Effector CD8-positive, alpha-beta T cell (primary cell): ENCODE measurements around the gene SEPTIN11.

Source experiments
- DNase-seq: peaks from one replicate; lab custom pipeline; 2025; lab: John Stamatoyannopoulos, UW

Gene SEPTIN11

DNA sequence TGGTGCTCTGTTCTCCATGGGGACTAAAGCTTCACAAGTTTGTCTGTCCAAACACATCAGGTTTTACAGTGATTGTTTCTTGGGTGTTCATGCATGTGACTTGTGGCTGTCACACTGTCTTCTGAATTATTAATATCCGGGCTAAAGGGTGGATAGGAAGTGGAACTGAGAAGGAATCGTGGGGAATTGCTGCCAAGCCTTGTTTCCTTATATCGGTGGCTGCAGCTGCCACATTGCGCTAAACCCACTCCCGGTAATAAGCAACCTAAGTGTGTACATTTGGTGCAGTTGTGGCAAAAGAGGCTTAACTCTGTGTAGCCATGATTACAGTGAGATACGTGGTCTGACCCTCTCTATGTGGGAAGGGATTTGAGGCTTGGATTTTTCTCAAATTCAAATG is 30.7 kb downstream of the SEPTIN11 start:
- DNase-seq = no peak

DNA sequence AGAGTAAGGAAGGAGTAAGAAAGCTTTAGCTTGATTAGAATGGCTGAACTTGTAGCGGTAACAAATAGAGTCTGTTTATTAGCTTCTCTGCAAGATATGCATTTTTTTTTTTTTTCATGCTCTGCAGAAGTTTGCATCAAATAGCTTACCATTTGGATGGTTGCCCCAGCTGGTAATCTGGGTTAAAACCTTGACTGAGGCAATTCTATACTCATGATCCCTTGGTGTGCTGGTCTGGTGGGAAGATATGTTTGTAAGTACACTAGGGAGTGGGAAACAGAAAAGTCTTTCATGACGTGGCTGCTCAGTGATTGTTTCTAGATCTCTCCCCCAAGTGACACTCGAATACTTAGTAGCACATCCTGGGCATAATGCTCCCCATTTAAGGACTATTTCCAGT is 32.1 kb downstream of the SEPTIN11 start:
- DNase-seq = no peak

DNA sequence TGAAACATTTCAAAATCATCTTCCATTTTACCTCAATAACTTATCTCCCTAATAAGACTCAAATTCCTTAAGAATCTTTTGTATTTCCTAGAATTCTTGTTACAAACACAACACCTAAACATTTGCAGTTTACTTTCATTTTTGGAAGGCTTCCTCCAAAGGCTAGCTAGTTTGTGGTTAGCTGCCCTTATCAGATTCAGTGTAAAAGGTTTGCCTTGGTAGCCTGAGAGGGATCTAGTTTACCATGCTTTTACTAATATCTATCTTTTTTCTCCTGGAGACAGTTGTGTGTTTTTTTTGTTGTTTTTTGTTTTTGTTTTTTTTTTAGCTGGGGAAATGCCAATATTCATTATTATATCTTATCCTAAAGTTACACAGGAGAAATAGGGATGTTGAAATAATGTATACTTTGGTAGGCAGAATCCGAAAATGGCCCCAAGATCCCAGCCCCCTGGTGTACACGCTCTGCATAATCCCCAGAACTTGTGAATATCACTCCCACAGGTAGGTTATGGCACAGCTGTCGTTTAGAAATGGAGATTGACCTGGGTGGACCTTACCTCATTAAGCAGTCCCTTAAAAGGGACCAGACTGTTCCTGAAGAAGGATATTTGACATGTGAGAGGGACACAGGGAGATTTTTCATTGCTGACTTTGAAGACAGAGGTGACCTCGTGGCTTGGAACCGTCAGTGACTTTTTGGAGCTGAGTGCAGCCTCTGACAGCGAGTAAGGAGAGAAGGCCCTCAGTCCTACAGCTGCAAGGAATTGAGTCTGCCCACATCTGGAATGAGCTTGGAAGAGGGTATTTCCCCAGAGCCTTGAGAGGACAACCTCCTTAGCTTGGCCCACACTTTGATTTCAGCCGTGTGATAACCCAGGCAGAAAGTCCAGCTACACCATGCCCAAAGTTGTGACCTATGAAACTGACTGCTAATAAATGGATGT is 33.4 kb downstream of the SEPTIN11 start:
- DNase-seq = no peak

DNA sequence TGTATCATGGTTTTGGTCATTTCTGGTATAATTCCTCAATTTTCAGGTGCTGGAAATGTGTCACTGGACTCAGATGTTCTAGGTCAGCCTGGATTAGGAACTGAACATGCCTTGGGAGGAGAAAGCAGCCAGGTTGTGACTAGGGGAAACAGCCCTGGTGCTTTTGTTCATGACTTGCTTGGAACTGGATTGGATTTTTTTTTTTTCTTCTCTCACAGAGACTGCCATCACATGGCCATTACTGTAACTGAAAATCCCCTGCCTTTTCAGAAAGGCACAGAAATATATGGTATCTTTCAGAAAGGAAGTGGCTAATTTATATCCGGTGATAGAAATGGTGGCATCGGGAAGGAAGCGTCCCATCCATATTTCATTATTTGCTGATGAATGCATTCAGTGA is 34.6 kb downstream of the SEPTIN11 start:
- DNase-seq = no peak

DNA sequence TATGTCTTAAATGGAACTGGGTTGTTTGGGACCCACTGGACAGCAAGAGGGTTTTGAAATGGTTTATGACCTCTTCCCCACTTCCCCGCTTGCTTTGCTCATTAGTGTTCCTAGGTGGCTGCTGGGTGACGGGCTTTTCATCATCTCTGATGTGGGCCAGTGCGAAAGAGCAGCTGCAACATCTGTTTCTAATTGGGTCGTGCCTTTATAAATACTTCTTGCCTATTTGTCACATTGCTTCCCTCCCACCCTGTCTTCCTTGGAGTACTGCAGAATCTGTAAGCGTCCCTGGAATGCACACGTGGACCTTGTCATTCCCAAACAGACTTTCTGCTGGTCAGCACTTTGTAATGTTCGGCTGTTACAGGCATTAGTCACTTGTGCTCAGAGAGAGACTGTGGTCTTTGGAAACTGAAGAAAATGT is 35.2 kb downstream of the SEPTIN11 start:
- no peak for DNase-seq

DNA sequence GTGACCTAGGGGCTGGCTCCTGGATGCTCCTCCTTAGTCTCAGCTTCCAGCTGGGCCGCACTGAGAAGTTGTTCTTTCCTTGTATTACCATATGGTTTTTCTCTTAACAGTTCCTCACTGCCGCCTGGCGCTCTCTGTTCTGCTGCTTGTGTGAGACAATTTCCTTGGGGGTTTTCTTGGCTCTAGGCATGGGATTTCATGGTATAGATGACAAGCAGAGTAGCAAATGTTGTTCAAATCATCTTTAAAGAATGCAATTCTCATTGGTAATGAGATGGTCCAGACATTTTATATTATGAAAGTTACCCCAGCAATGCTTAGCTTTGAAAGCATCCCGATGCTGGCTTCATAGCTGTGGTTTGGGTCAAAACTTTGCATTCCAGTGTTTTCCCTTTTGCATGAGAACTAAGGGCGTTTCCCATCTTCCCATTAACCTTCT is 37.6 kb downstream of the SEPTIN11 start:
- DNase-seq = no peak

DNA sequence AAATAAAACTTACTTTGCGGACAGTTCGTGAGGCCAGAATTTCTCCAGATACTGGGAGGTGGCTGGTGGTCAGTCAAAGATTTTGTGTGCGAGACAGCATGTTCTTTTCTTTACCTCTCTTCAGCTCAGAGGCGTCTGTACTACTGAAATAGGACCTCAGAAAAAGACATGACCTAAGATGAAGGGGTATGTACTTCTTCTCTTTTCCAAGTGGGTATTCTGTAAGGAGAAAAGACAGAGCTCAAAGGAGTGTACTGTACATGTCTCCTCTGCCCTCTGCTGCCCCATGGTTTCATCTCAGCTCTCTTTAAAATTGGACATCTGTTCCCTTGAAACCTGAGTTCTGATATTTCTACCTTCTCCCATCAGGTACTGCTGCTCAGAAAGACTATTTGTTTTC is 38.1 kb downstream of the SEPTIN11 start:
- no peak for DNase-seq

DNA sequence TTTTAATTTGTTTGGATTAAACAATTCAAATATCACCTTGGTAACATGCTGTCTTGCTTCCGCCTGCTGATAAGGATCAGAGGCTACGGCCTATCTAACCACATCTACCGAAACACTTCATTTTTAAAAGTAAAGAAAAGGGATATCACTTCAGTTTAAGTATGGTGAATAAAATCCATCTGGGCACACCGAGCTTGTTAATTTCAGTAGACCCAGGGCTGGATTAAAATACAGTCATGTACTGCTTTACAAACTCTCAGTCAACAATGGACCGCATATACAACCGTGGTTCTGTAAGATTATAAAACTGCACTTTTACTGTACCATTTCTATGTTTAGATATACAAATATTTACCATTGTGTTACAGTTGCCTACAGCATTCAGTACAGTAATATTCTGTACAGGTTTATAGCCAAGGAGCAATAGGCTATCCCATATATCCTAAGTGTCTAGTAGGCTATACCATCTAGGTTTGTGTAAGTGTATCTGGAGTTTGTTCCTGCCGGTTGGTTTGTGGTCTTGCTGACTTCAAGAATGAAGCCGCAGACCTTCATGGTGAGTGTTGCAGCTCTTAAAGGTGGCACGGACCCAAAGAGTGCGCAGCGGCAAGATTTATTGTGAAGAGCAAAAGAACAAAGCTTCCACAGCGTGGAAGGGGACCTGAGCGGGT is 40.0 kb downstream of the SEPTIN11 start:
- peak; percentile 45 for DNase-seq

DNA sequence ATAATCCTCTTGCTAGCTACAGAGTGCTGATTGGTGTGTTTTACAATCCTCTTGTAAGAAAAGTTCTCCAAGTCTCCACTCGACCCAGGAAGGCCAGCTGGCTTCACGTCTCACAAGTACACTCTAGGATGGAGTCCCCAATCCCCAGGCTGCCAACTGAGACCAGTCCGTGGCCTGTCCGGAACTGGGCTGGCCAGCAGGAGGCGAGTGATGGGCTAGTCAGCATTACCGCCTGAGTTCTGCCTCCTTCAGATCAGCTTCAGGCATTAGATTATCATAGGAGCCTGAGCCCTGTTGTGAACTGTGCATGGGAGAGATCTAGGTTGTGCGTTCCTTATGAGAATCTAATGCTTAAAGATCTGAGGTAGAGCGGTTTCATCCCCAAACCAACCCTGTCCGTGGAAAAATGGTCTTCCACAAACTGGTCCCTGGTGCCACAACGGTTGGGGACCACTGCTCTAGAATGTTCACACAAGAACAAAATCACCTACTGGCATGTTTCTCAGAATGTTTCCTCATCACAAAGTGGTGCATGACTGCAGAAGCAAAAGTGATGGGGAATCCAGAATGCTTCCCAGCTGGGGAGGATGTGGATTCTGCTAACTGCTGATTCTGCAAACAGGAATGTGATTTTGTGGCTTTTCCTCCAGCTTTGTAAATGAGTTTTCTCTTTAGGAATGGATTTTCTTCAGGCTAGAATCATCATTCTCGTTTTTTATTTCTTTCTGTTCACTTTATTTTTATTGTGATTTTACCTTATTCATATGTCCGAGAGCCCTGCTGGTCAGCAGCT is 40.9 kb downstream of the SEPTIN11 start:
- DNase-seq = no peak

DNA sequence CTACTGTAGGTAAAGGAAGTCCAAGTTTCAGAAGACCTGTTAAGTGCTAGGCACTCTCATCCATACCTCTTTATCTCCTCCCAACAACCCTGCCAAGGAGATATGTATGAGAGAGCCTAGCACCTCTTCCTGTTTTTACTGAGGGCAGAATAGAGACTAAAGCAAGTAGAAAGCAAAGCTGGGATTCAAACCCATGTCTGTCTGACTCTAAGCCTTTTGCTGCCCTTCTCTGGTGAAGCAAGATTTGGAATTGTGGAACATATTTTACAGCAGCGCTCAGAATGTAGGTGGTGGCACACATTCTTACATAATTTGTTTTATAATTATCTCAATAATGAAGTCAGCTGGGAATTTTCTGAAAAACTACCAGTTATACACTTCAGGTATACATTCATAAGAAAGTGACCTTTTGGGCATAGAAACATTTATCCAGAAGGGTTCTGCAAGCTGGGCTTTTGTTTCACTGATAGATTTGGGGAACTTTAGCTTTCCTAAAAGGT is 41.7 kb downstream of the SEPTIN11 start:
- no peak for DNase-seq

DNA sequence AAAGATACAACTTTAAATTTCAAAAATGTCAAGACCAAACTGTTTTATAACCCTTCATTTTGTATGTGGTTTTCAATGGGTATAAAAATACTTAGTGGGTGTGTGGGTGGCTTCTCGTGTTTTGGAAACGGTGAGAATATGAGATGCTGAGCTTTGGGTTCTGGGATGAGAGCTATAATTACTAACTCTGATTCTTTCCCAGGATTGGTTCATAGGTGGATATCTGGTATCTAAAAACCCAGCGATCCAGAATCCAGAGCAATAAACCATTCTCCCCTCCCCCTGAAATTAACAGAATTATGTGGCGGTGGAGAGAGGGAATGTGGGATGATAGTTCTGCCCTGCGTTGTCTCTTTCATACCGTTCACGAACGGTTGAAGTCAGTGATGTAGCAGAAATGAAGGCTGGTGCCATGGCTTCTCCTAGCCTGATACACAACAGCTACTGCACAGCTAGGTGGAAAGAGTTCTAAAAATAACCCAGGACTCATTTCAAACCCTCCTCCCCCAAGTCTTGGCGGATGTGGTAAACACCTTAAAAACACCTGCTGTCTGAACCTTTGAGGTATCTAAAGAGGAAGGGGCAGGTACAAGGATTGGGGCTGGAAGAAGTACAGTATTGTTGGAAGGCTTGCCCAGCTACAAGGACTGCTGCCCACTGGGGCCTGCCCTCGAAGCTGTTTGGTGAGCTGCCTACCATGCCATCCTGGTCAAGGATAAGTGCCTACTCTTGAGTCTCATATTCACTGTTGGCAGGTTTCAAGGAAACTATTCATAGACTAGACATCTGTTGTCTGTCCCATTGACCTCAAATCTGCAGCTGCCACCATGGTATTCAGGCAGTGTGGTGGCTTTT is 44.5 kb downstream of the SEPTIN11 start:
- DNase-seq = peak; percentile 21

DNA sequence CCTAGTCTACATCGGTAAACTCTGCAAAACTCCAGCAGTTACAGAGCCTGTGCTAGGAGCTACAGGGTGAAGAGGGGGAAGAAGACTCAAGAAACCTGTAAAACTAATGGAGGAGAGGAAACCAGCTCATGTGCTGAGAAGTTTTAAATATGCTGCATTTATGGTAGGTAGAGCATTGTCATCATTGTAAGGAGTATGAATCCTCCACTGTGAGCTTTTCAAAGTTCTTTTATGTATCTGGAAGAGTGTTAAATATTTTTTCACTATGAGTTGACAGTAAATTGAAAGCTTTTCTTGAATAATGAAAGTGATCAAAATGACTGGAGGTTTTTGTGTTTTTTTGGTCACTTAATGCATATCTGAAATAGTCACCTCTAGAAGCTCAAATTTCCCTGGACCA is 46.2 kb downstream of the SEPTIN11 start:
- DNase-seq = no peak

DNA sequence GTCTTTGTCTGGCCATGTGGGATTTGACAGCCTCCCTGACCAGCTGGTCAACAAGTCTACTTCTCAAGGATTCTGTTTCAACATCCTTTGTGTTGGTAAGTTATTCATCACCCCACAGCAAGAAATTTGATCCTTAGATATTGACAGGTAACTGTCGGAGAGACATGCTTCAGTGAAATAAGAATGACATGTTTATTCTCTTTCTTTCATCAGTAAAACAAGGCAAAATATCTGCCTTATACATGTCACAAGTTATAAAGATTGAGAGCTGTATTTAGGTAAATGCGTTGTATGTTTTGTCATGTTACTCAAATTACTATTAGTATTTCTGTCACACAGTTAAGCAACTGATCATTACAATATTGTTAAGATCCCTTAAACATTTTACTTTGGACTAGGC is 46.9 kb downstream of the SEPTIN11 start:
- no peak for DNase-seq

DNA sequence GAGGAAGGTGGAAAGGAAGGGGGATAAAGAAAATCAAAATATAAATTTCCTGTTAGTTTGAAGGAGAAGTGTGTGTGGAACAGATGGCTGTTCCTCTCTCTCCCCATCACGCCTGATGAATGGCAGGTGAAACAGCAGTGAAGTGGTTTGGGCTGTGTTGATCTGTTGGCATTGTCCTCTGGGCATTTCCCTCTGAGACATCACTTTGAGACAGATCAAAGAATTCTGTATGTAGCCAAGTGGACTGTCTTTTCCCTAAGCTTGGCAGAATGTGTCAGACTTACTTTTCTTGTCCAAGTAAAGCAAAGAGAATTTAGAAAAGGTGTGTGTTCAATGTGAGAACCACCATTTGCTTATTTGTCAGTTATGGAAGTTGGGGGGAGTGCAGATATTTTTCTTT is 47.5 kb downstream of the SEPTIN11 start:
- DNase-seq = no peak

DNA sequence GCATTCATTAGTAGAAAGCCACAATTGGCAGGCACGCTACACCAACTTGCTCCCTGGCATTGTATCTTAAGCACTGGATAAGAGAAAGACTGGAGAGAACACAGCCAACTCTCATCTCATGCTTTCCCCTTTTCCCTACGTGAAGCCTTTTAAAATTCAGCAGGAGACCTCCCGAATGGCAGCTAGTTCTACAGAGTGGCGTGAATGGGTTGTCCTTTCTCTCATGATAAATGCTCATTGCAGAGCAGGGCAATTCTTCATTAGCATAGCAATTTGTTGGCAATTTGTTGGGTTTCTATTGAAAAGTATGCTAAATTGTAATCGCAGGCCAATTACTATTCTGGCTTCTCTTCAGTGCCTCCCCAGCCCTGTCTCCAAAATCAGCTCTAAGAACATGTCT is 48.0 kb downstream of the SEPTIN11 start:
- no peak for DNase-seq

DNA sequence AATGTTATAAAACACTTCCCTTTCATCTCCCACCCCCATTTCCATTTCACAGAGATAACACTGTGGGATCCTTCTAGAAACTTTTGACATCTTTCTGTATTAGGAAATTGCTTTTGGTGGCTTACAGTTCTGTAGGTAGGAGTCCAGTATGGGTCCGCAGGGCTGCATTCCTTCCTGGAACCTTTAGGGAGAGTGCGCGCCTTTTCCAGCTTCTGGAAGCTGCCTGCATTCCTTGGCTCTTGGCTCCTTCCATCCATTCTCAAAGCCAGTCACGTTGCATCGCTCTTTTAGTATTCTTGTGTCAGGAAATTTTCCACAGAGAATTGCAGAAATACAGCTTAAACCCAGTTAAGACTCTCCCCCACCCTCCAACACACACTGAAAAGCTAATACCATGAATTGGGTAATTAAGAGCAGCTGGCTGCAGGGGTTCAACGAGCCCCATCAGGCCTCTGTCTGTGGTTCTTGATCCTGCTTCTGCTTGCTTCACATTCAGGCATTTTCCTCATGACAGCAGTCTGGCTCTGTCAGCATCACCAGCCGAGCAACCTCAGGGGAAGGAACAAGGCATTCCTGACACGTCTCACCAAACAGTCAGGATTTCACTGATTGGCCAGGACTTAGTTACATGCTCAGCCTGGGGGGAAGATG is 48.8 kb downstream of the SEPTIN11 start:
- no peak for DNase-seq
